ENCODE results near the gene CDC42EP5.

GRCh38 chr19:54452626-54453025 lies 20.5 kb downstream of the CDC42EP5 start:
- TF ChIP-seq BHLHE40 (IDR thresholded peaks at IDR 0.05; ENCODE audit: borderline replicate concordance) (no peak), ARNT (IDR thresholded peaks at IDR 0.05) (no peak), TARDBP (IDR thresholded peaks at IDR 0.05) (no peak), SUZ12 (IDR thresholded peaks at IDR 0.05) (no peak), ZNF384 (IDR thresholded peaks at IDR 0.05) (no peak), FOXM1 (IDR thresholded peaks at IDR 0.05; ENCODE audit: borderline replicate concordance) (no peak)

All from HEK293T (cell line).